Calu3 (cell line): Measurements from ENCODE around the gene ZNF511. TPM values are rescaled to one million over a fixed set of nuclear protein-coding genes. Genes with fewer than 3 reads are reported as not detected.
A peak's percentile ranks its signal among the peaks of the same experiment; 100 is the strongest.

ENCODE experiments used
- BruUV-seq: library from RNA; stranded (reverse); fragments of 400-500 nt; replicated peaks from 2 replicates; lab custom pipeline; 2021; lab: Mats Ljungman, UMichigan
- CTCF ChIA-PET: fragments of 300-600 bp; sonication (Branson Sonifier 250); formaldehyde crosslinking; loops from one replicate; lab custom pipeline; 2022; ENCODE audit warnings: antibody characterized with exemption; lab: Charles Lee
- DNase-seq: peaks from one replicate; pipeline ENCODE4 v3.0.0; 2022
- H3K27ac Mint-ChIP-seq: one replicate; pipeline ENCODE4 v1.8.0; 2022; ENCODE audit warnings: mixed read lengths; ENCODE audit not compliant: unreplicated experiment
- H3K27me3 Mint-ChIP-seq: one replicate; pipeline ENCODE4 v1.8.0; 2022; ENCODE audit warnings: mixed read lengths; ENCODE audit not compliant: unreplicated experiment
- H3K36me3 Mint-ChIP-seq: one replicate; pipeline ENCODE4 v1.8.0; 2022; ENCODE audit warnings: mild to moderate bottlenecking, moderate library complexity, mixed read lengths; ENCODE audit not compliant: insufficient read depth, unreplicated experiment
- H3K4me1 Mint-ChIP-seq: one replicate; pipeline ENCODE4 v1.8.0; 2022; ENCODE audit warnings: mild to moderate bottlenecking, low read depth, mixed read lengths; ENCODE audit not compliant: unreplicated experiment
- H3K4me3 Mint-ChIP-seq: one replicate; pipeline ENCODE4 v1.8.0; 2022; ENCODE audit warnings: mild to moderate bottlenecking, low read depth, moderate library complexity, mixed read lengths; ENCODE audit not compliant: unreplicated experiment
- H3K9me3 Mint-ChIP-seq: one replicate; pipeline ENCODE4 v1.8.0; 2022; ENCODE audit warnings: low read depth, mixed read lengths; ENCODE audit not compliant: unreplicated experiment
- intact Hi-C: fragments of 100-400 bp; cut with micrococcal nuclease; formaldehyde crosslinking; loops from one replicate; pipeline ENCODE4 v1.10.0; 2022; ENCODE audit not compliant: unreplicated experiment
- total RNA-seq: library from RNA; stranded (reverse); gene quantifications from 2 replicates; pipeline ENCODE4 v1.2.3, GENCODE V29; 2022
- TF ChIP-seq, protein P1 (sequence below): fragments of 200-600 bp; IDR thresholded peaks from one replicate; pipeline ENCODE4 v1.8.0; 2022; ENCODE audit warnings: antibody characterized with exemption; ENCODE audit not compliant: unreplicated experiment

The ZNF511 gene
- total RNA-seq, 1 experiment from 2014 or later: 24.0 TPM

- no peak overlapping the region for H3K27ac Mint-ChIP-seq
- peaks cover 4% of the 10 kb centered on the region for H3K9me3 Mint-ChIP-seq
Measured at GRCh38 chr10:133324857-133325260, 16.1 kb downstream of the ZNF511 start.

DNA sequence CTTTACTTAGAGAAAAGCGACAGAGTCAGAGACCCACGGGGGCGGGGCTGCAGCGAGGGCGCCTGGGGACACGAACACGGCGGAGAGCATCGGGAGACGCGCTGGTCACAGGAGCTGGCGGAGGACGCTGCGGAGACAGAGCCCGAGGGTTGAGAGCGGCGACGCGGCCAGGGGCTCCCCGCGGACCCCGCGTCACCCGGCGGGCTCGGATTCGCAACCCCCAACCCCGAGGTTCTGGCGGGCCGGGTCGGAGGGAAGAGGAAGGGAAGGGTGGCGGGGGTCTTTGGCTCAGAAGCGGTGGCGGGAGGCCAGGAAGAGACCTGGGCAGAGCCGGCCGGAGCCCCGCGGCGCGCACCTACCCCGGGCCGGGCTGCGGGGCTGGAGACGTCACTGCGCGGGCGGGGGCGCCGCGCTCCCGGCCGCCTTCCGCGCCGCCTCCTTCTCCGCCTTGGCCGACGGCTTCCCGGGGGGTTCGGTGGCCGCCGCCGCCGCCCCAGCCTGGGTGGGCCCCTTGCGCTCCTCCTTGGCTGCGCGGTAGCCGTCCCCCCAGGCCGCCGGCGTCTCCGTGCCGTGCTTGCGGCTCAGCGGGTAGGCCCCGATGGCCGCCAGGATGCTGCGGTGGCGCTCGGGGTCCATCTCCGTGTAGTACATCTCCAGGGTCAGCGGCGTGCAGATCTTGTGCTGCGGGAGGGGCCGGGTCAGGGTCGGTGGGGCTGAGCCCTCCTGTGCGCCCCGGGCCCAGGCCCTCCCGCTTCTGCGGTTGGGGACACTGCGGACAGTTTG is 16.9 kb downstream of the ZNF511 start:
- H3K27me3 Mint-ChIP-seq: peaks cover 53% of the 10 kb centered on the region
- CTCF ChIA-PET: no interaction called here
- intact Hi-C loops: no loop called here
- DNase-seq: no peak
- H3K27ac Mint-ChIP-seq: no peak overlapping the region
- no TSS peak for BruUV-seq
- TF ChIP-seq, protein P1, sequence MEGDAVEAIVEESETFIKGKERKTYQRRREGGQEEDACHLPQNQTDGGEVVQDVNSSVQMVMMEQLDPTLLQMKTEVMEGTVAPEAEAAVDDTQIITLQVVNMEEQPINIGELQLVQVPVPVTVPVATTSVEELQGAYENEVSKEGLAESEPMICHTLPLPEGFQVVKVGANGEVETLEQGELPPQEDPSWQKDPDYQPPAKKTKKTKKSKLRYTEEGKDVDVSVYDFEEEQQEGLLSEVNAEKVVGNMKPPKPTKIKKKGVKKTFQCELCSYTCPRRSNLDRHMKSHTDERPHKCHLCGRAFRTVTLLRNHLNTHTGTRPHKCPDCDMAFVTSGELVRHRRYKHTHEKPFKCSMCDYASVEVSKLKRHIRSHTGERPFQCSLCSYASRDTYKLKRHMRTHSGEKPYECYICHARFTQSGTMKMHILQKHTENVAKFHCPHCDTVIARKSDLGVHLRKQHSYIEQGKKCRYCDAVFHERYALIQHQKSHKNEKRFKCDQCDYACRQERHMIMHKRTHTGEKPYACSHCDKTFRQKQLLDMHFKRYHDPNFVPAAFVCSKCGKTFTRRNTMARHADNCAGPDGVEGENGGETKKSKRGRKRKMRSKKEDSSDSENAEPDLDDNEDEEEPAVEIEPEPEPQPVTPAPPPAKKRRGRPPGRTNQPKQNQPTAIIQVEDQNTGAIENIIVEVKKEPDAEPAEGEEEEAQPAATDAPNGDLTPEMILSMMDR: no peak
- peaks cover 11% of the 10 kb centered on the region for H3K4me1 Mint-ChIP-seq
- H3K36me3 Mint-ChIP-seq: no peaks in the 10 kb centered on the region
- peak overlapping the region; percentile 58 for H3K4me3 Mint-ChIP-seq
- no peaks in the 10 kb centered on the region for H3K9me3 Mint-ChIP-seq

More at GRCh38 chr10:133324857-133325260, 16.1 kb downstream of the ZNF511 start:
- BruUV-seq: no TSS peak
- peaks cover 7% of the 10 kb centered on the region for H3K4me1 Mint-ChIP-seq
- intact Hi-C loops: no loop called here
- DNase-seq: no peak
- TF ChIP-seq, protein P1: no peak
- CTCF ChIA-PET: no interaction called here
- peak overlapping the region; percentile 58 for H3K4me3 Mint-ChIP-seq
- H3K36me3 Mint-ChIP-seq: no peaks in the 10 kb centered on the region
- peaks cover 55% of the 10 kb centered on the region for H3K27me3 Mint-ChIP-seq

GRCh38 chr10:133326223-133326551 is 17.5 kb downstream of the ZNF511 start:
- CTCF ChIA-PET: no interaction called here
- BruUV-seq: no TSS peak

DNA sequence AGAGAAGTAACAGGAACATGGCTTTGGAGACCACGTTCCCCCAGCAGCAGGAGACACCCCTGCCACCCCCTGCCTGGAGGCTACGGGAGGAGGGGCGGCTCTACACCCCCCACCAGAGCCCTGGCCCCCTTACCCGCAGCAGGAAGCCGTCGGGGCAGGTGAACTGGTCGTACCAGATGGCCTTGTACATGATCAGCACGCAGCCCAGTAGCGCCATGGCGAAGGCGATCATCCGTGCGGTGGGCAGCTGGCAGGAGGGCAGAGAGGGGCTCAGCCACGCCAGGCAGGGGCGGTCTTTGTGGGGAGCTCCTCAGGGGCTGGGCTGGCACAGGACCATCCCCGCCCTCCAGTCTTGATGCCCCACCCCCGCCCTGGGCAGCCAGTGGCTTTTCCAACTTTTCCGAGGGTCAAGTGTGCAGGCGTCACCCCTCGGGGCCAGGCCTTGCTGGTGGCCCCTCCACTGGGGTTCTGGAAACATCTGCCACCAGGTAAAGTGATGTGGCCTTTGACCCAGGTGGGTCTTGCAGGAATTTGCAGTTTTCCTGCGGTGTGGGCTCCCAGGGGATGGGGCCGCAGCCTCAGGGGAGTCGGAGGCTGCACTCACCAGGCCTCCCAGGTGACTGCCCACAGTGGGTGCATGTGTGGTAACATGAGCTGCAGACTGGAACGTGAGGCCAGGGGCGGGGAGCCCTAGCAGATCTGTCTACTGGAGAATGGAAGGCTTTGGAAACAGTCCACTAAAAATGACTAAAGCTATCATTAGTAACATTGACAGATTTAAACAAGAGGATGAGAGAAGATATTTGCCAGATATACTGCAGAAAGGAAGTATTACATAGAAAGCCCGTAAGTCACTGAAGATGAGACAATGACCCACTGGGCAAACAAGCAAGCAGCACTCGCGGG is 18.3 kb downstream of the ZNF511 start:
- no TSS peak for BruUV-seq

More at GRCh38 chr10:133326223-133326551, 17.5 kb downstream of the ZNF511 start:
- Mint-ChIP-seq H3K4me3 (no peak overlapping the region), H3K36me3 (no peaks in the 10 kb centered on the region), H3K27me3 (peaks cover 54% of the 10 kb centered on the region), H3K4me1 (peaks cover 11% of the 10 kb centered on the region), H3K27ac (no peak overlapping the region), H3K9me3 (no peaks in the 10 kb centered on the region)
- DNase-seq: no peak
- intact Hi-C loops: no loop called here
- TF ChIP-seq, protein P1: no peak

More for the DNA sequence above, 18.3 kb downstream of the ZNF511 start:
- DNase-seq: no peak
- H3K36me3 Mint-ChIP-seq: no peaks in the 10 kb centered on the region
- no peaks in the 10 kb centered on the region for H3K9me3 Mint-ChIP-seq
- H3K27me3 Mint-ChIP-seq: peaks cover 62% of the 10 kb centered on the region
- intact Hi-C loops: no loop called here
- H3K4me3 Mint-ChIP-seq: no peak overlapping the region
- H3K27ac Mint-ChIP-seq: no peak overlapping the region
- CTCF ChIA-PET: no interaction called here
- peaks cover 11% of the 10 kb centered on the region for H3K4me1 Mint-ChIP-seq
- TF ChIP-seq, protein P1: no peak
